Neural progenitor cell (in vitro differentiated cells): Measurements from ENCODE around the gene FYB1. TPM values are rescaled to one million over a fixed set of nuclear protein-coding genes. Genes with fewer than 3 reads are reported as not detected.

Experiments
- DNase-seq: peaks from one replicate; pipeline ENCODE4 v3.0.0-alpha.2; 2016; ENCODE audit warnings: low spot score
- H2AFZ ChIP-seq: fragments of 200-600 bp; sonication (generic); replicated peaks from 2 replicates; pipeline ENCODE4 v1.6.1; 2016; ENCODE audit warnings: antibody characterized with exemption
- H3F3A ChIP-seq: fragments of 200-600 bp; sonication (generic); 2 replicates; pipeline ENCODE4 v1.6.1; 2016; ENCODE audit warnings: antibody characterized with exemption, low read depth
- H3K27ac ChIP-seq: fragments of 200-600 bp; sonication (generic); 2 replicates; pipeline ENCODE4 v1.5.1; 2016; ENCODE audit warnings: mild to moderate bottlenecking
- H3K27me3 ChIP-seq: fragments of 200-600 bp; sonication (generic); 2 replicates; pipeline ENCODE4 v1.6.1; 2016; ENCODE audit warnings: mild to moderate bottlenecking, moderate library complexity
- H3K36me3 ChIP-seq: fragments of 200-600 bp; sonication (generic); 2 replicates; pipeline ENCODE4 v1.5.1; 2016
- H3K4me1 ChIP-seq: fragments of 200-600 bp; sonication (generic); 2 replicates; pipeline ENCODE4 v1.6.1; 2016; ENCODE audit warnings: mixed run types
- H3K4me2 ChIP-seq: fragments of 200-600 bp; sonication (generic); 2 replicates; pipeline ENCODE4 v1.6.1; 2016
- H3K4me3 ChIP-seq: fragments of 200-600 bp; sonication (generic); 2 replicates; pipeline ENCODE4 v1.5.1; 2016
- H3K79me2 ChIP-seq: fragments of 200-600 bp; sonication (generic); 2 replicates; pipeline ENCODE4 v1.6.1; 2016; ENCODE audit warnings: low read depth
- H3K9ac ChIP-seq: fragments of 200-600 bp; sonication (generic); 2 replicates; pipeline ENCODE4 v1.6.1; 2016
- H3K9me3 ChIP-seq: fragments of 200-600 bp; sonication (generic); 2 replicates; pipeline ENCODE4 v1.5.1; 2016; ENCODE audit warnings: low read depth
- H4K20me1 ChIP-seq: fragments of 200-600 bp; sonication (generic); 2 replicates; pipeline ENCODE4 v1.6.1; 2016; ENCODE audit warnings: low read depth
- H3K27ac Mint-ChIP-seq: 3 replicates; pipeline ENCODE4 v1.8.0; 2021; ENCODE audit warnings: mixed read lengths
- H3K27me3 Mint-ChIP-seq: 2 replicates; pipeline ENCODE4 v1.8.0; 2022; ENCODE audit warnings: low read depth, mild to moderate bottlenecking, inconsistent platforms, moderate library complexity, mixed read lengths; ENCODE audit not compliant: insufficient read depth
- H3K36me3 Mint-ChIP-seq: 3 replicates; pipeline ENCODE4 v1.8.0; 2021; ENCODE audit warnings: mixed read lengths
- H3K4me1 Mint-ChIP-seq: 3 replicates; pipeline ENCODE4 v1.8.0; 2021; ENCODE audit warnings: mixed read lengths
- H3K4me3 Mint-ChIP-seq: 3 replicates; pipeline ENCODE4 v1.8.0; 2021; ENCODE audit warnings: mild to moderate bottlenecking, moderate library complexity, mixed read lengths
- H3K9me3 Mint-ChIP-seq: 3 replicates; pipeline ENCODE4 v1.8.0; 2020; ENCODE audit warnings: mixed read lengths
- CTCF ChIP-seq: fragments of 200-600 bp; sonication (generic); IDR thresholded peaks from 2 replicates; pipeline ENCODE4 v1.5.1; 2017; ENCODE audit warnings: antibody characterized with exemption, mild to moderate bottlenecking
- EZH2 ChIP-seq: fragments of 200-600 bp; sonication (generic); IDR thresholded peaks from 2 replicates; pipeline ENCODE4 v1.6.1; 2017; ENCODE audit warnings: antibody characterized with exemption, mild to moderate bottlenecking, moderate library complexity
- EZH2phosphoT487 ChIP-seq: fragments of 200-600 bp; sonication (generic); IDR thresholded peaks from 2 replicates; pipeline ENCODE4 v1.6.1; 2017; ENCODE audit warnings: antibody characterized with exemption
- total RNA-seq: library from RNA; depleted of rRNA; stranded (reverse); fragments of >200 nt; gene quantifications from 2 replicates; pipeline ENCODE4 v1.2.3, GENCODE V29; 2015; ENCODE audit warnings: low replicate concordance

Gene FYB1
- total RNA-seq, 1 donor from 2014 or later, result not detected

- H3K79me2 ChIP-seq, result no peaks in the 10 kb centered on the region
- no peaks in the 10 kb centered on the region for H3K4me1 ChIP-seq
- H3K9ac ChIP-seq, result no peak overlapping the region
- no peaks in the 10 kb centered on the region for H3K9me3 ChIP-seq
- H3K36me3 Mint-ChIP-seq, result no peaks in the 10 kb centered on the region
- H3K36me3 ChIP-seq, result no peaks in the 10 kb centered on the region
- H3K27ac ChIP-seq, result no peak overlapping the region
- H3K4me3 ChIP-seq, result no peak overlapping the region
- DNase-seq, result no peak
- peaks cover 9% of the 10 kb centered on the region for H3K4me1 Mint-ChIP-seq
- H3K27me3 ChIP-seq, result no peaks in the 10 kb centered on the region
- no peaks in the 10 kb centered on the region for H3K9me3 Mint-ChIP-seq
- no peak for TF ChIP-seq EZH2phosphoT487
- no peak for TF ChIP-seq EZH2
- TF ChIP-seq CTCF, result no peak
- no peak overlapping the region for H3K27ac Mint-ChIP-seq
- no peak overlapping the region for H2AFZ ChIP-seq
- no peaks in the 10 kb centered on the region for H3F3A ChIP-seq
- H3K4me2 ChIP-seq, result no peak overlapping the region
- H4K20me1 ChIP-seq, result no peaks in the 10 kb centered on the region
- no peak overlapping the region for H3K4me3 Mint-ChIP-seq
- peaks cover 2% of the 10 kb centered on the region for H3K27me3 Mint-ChIP-seq
Measured at GRCh38 chr5:39109606-39110005, 109.8 kb downstream of the FYB1 start.

GRCh38 chr5:39108987-39109386, 110.4 kb downstream of the FYB1 start:
- DNase-seq, result no peak
- no peak for TF ChIP-seq EZH2
- TF ChIP-seq CTCF, result no peak
- TF ChIP-seq EZH2phosphoT487, result no peak
- no peaks in the 10 kb centered on the region for H4K20me1 ChIP-seq
- Mint-ChIP-seq H3K27me3 (peaks cover 2% of the 10 kb centered on the region), H3K9me3 (no peaks in the 10 kb centered on the region), H3K36me3 (no peaks in the 10 kb centered on the region), H3K4me1 (peaks cover 6% of the 10 kb centered on the region), H3K27ac (no peak overlapping the region), H3K4me3 (no peak overlapping the region)
- no peaks in the 10 kb centered on the region for H3K9me3 ChIP-seq
- no peak overlapping the region for H3K27ac ChIP-seq
- no peak overlapping the region for H3K9ac ChIP-seq
- H3K36me3 ChIP-seq, result no peaks in the 10 kb centered on the region
- H3F3A ChIP-seq, result no peaks in the 10 kb centered on the region
- no peak overlapping the region for H3K4me3 ChIP-seq
- no peaks in the 10 kb centered on the region for H3K4me1 ChIP-seq
- H3K27me3 ChIP-seq, result no peaks in the 10 kb centered on the region
- H3K4me2 ChIP-seq, result no peak overlapping the region
- peak overlapping the region; percentile 46 for H2AFZ ChIP-seq
- H3K79me2 ChIP-seq, result no peaks in the 10 kb centered on the region

- H3K36me3 Mint-ChIP-seq, result no peaks in the 10 kb centered on the region
- DNase-seq, result no peak
- H3K4me3 Mint-ChIP-seq, result no peak overlapping the region
- H3K4me1 Mint-ChIP-seq, result peaks cover 6% of the 10 kb centered on the region
- Histone ChIP-seq H3K4me1 (no peaks in the 10 kb centered on the region), H3K27ac (no peak overlapping the region), H3K27me3 (no peaks in the 10 kb centered on the region), H4K20me1 (no peaks in the 10 kb centered on the region), H3K9ac (no peak overlapping the region), H3K4me3 (no peak overlapping the region), H3K9me3 (no peaks in the 10 kb centered on the region), H3F3A (no peaks in the 10 kb centered on the region), H3K36me3 (no peaks in the 10 kb centered on the region), H3K79me2 (no peaks in the 10 kb centered on the region), H3K4me2 (no peak overlapping the region), H2AFZ (no peak overlapping the region)
- peaks cover 2% of the 10 kb centered on the region for H3K27me3 Mint-ChIP-seq
- TF ChIP-seq EZH2, result no peak
- H3K9me3 Mint-ChIP-seq, result no peaks in the 10 kb centered on the region
- H3K27ac Mint-ChIP-seq, result no peak overlapping the region
Measured at GRCh38 chr5:39107350-39107749, 112.0 kb downstream of the FYB1 start.

GRCh38 chr5:39106322-39106721, 113.0 kb downstream of the FYB1 start:
- H4K20me1 ChIP-seq, result no peaks in the 10 kb centered on the region
- no peak overlapping the region for H3K9ac ChIP-seq
- no peaks in the 10 kb centered on the region for H3K4me1 ChIP-seq
- H3K4me3 ChIP-seq, result no peak overlapping the region
- no peaks in the 10 kb centered on the region for H3K79me2 ChIP-seq
- H2AFZ ChIP-seq, result no peak overlapping the region
- H3K4me3 Mint-ChIP-seq, result no peak overlapping the region
- no peaks in the 10 kb centered on the region for H3K36me3 Mint-ChIP-seq
- no peaks in the 10 kb centered on the region for H3K9me3 ChIP-seq
- H3K9me3 Mint-ChIP-seq, result no peaks in the 10 kb centered on the region
- H3K27ac Mint-ChIP-seq, result no peak overlapping the region
- H3K27me3 Mint-ChIP-seq, result peaks cover 2% of the 10 kb centered on the region
- no peaks in the 10 kb centered on the region for H3K27me3 ChIP-seq
- TF ChIP-seq CTCF (peak; percentile 22), EZH2 (no peak)
- no peak overlapping the region for H3K27ac ChIP-seq
- H3F3A ChIP-seq, result no peaks in the 10 kb centered on the region
- no peak for DNase-seq
- H3K4me1 Mint-ChIP-seq, result peaks cover 6% of the 10 kb centered on the region
- no peak overlapping the region for H3K4me2 ChIP-seq
- no peaks in the 10 kb centered on the region for H3K36me3 ChIP-seq
